KMS-11 (cell line): ENCODE results near the gene SALL4.

Experiments
- H2AFZ ChIP-seq: fragments of 200-600 bp; sonication (generic); 2 replicates; pipeline ENCODE4 v1.6.1; 2016; ENCODE audit warnings: antibody characterized with exemption, mixed run types, low read depth
- H3K27ac ChIP-seq: fragments of 200-600 bp; sonication (generic); 2 replicates; pipeline ENCODE4 v1.6.1; 2016; ENCODE audit warnings: mild to moderate bottlenecking, mixed run types
- H3K27me3 ChIP-seq: fragments of 200-600 bp; sonication (generic); 2 replicates; pipeline ENCODE4 v1.6.1; 2017; ENCODE audit warnings: mild to moderate bottlenecking, low read depth, mixed run types, moderate library complexity; ENCODE audit not compliant: insufficient read depth
- H3K36me3 ChIP-seq: fragments of 200-600 bp; sonication (generic); 2 replicates; pipeline ENCODE4 v1.6.1; 2017; ENCODE audit warnings: mild to moderate bottlenecking, mixed run types; ENCODE audit not compliant: insufficient read depth
- H3K4me1 ChIP-seq: fragments of 200-600 bp; sonication (generic); 2 replicates; pipeline ENCODE4 v1.6.1; 2016; ENCODE audit warnings: mild to moderate bottlenecking, low read depth, mixed run types; ENCODE audit not compliant: poor library complexity, severe bottlenecking
- H3K4me2 ChIP-seq: fragments of 200-600 bp; sonication (generic); 2 replicates; pipeline ENCODE4 v1.7.0; 2016; ENCODE audit warnings: mild to moderate bottlenecking, mixed run types
- H3K4me3 ChIP-seq: fragments of 200-600 bp; sonication (generic); IDR thresholded peaks from 2 replicates; pipeline ENCODE4 v1.6.1; 2017; ENCODE audit warnings: low read depth, low read length, mixed read lengths; ENCODE audit not compliant: insufficient read depth
- H3K79me2 ChIP-seq: fragments of 200-600 bp; sonication (generic); 2 replicates; pipeline ENCODE4 v1.6.1; 2016; ENCODE audit warnings: low read depth, mixed run types; ENCODE audit not compliant: insufficient read depth
- H3K9ac ChIP-seq: fragments of 200-600 bp; sonication (generic); 2 replicates; pipeline ENCODE4 v1.6.1; 2016; ENCODE audit warnings: mild to moderate bottlenecking, mixed run types
- H4K20me1 ChIP-seq: fragments of 200-600 bp; sonication (generic); 2 replicates; pipeline ENCODE4 v1.6.1; 2016; ENCODE audit warnings: mild to moderate bottlenecking, mixed run types; ENCODE audit not compliant: insufficient read depth
- CTCF ChIP-seq: fragments of 200-600 bp; sonication (generic); conservative IDR thresholded peaks from 2 replicates; pipeline ENCODE4 v1.6.1; 2017; ENCODE audit warnings: low read depth, mild to moderate bottlenecking, antibody characterized with exemption, low read length, moderate library complexity, mixed read lengths

SALL4 gene

GRCh38 chr20:51802170-51802751, at the start of gene SALL4:
Gene SALL4 (minus strand): TSS chr20:51802521. CDS start chr20:51802408, 113 bp downstream.
- H3K79me2 ChIP-seq, result no peaks in the 10 kb centered on the region
- H3K36me3 ChIP-seq, result no peaks in the 10 kb centered on the region
- no peak within 1 kb of the TSS; the same call in 1 of the 2 replicates for H2AFZ ChIP-seq
- no peak within 1 kb of the TSS for H3K4me3 ChIP-seq
- H3K27ac ChIP-seq, result no peak within 1 kb of the TSS
- H3K9ac ChIP-seq, result no peak within 1 kb of the TSS
- H3K4me1 ChIP-seq, result no peaks in the 10 kb centered on the region
- no peaks in the 10 kb centered on the region for H3K27me3 ChIP-seq
- no peak for TF ChIP-seq CTCF
- no peak within 1 kb of the TSS for H3K4me2 ChIP-seq
- H4K20me1 ChIP-seq, result no peaks in the 10 kb centered on the region

- Histone ChIP-seq H3K36me3 (no peaks in the 10 kb centered on the region), H3K4me3 (no peak overlapping the region), H2AFZ (no peak overlapping the region), H3K79me2 (no peaks in the 10 kb centered on the region), H3K4me2 (no peak overlapping the region), H3K9ac (no peak overlapping the region), H4K20me1 (no peaks in the 10 kb centered on the region), H3K27me3 (no peaks in the 10 kb centered on the region), H3K27ac (no peak overlapping the region), H3K4me1 (no peaks in the 10 kb centered on the region)
- no peak for TF ChIP-seq CTCF
Measured at GRCh38 chr20:51848346-51848745, 46.0 kb upstream of the SALL4 start.

- no peak overlapping the region for H3K4me3 ChIP-seq
- H3K27me3 ChIP-seq, result no peaks in the 10 kb centered on the region
- H3K36me3 ChIP-seq, result no peaks in the 10 kb centered on the region
- H3K9ac ChIP-seq, result no peak overlapping the region
- no peak for TF ChIP-seq CTCF
- no peak overlapping the region for H2AFZ ChIP-seq
- H3K27ac ChIP-seq, result no peak overlapping the region
- no peaks in the 10 kb centered on the region for H3K4me1 ChIP-seq
- no peaks in the 10 kb centered on the region for H4K20me1 ChIP-seq
- H3K79me2 ChIP-seq, result no peaks in the 10 kb centered on the region
- no peak overlapping the region for H3K4me2 ChIP-seq
Measured at GRCh38 chr20:51840865-51841264, 38.5 kb upstream of the SALL4 start.

GRCh38 chr20:51837876-51838420, 35.6 kb upstream of the SALL4 start:
- Histone ChIP-seq H3K36me3 (no peaks in the 10 kb centered on the region), H2AFZ (no peak overlapping the region), H3K4me2 (no peak overlapping the region), H3K4me1 (no peaks in the 10 kb centered on the region), H3K9ac (no peak overlapping the region), H3K27ac (no peak overlapping the region), H4K20me1 (no peaks in the 10 kb centered on the region), H3K4me3 (no peak overlapping the region), H3K27me3 (no peaks in the 10 kb centered on the region), H3K79me2 (no peaks in the 10 kb centered on the region)
- TF ChIP-seq CTCF, result no peak
